NCI-H2107 treated with DMSO at 0.1 percent for 48 hours (cell line): ENCODE data around the gene SERPINB10.

Experiments used
- DNase-seq: peaks from one replicate; lab custom pipeline; 2025; ENCODE audit not compliant: unreplicated experiment; lab: John Stamatoyannopoulos, UW

Gene SERPINB10

GRCh38 chr18:63907664-63908063 is at the start of gene SERPINB10:
SERPINB10 (plus strand) TSS chr18:63907958; CDS start chr18:63915511, 7,553 bp downstream.
- DNase-seq, result no peak

- DNase-seq, result no peak
Measured at GRCh38 chr18:63858456-63858855, 49.3 kb upstream of the SERPINB10 start.

- no peak for DNase-seq
Measured at GRCh38 chr18:63859781-63860475, 47.8 kb upstream of the SERPINB10 start.

- no peak for DNase-seq
Measured at GRCh38 chr18:63860531-63860930, 47.2 kb upstream of the SERPINB10 start.

GRCh38 chr18:63867368-63868125 is 40.2 kb upstream of the SERPINB10 start:
- DNase-seq, result no peak

- no peak for DNase-seq
Measured at GRCh38 chr18:63868546-63868945, 39.2 kb upstream of the SERPINB10 start.

- DNase-seq, result no peak
Measured at GRCh38 chr18:63869374-63869773, 38.4 kb upstream of the SERPINB10 start.

- DNase-seq, result no peak
Measured at GRCh38 chr18:63869851-63870250, 37.9 kb upstream of the SERPINB10 start.

- DNase-seq, result no peak
Measured at GRCh38 chr18:63871836-63872235, 35.9 kb upstream of the SERPINB10 start.

- no peak for DNase-seq
Measured at GRCh38 chr18:63872586-63872985, 35.2 kb upstream of the SERPINB10 start.

GRCh38 chr18:63878343-63878742 is 29.4 kb upstream of the SERPINB10 start:
- DNase-seq, result no peak

GRCh38 chr18:63878925-63879324 is 28.8 kb upstream of the SERPINB10 start:
- DNase-seq, result no peak

- DNase-seq, result no peak
Measured at GRCh38 chr18:63879709-63880108, 28.0 kb upstream of the SERPINB10 start.

- DNase-seq, result no peak
Measured at GRCh38 chr18:63881851-63882250, 25.9 kb upstream of the SERPINB10 start.

GRCh38 chr18:63882333-63883141 is 25.2 kb upstream of the SERPINB10 start:
- no peak for DNase-seq

GRCh38 chr18:63883617-63884016 is 24.1 kb upstream of the SERPINB10 start:
- DNase-seq, result no peak

- no peak for DNase-seq
Measured at GRCh38 chr18:63887424-63887823, 20.3 kb upstream of the SERPINB10 start, which contains the start of gene SERPINB2. SERPINB2 (plus strand) TSS chr18:63887705; CDS start chr18:63891445, 3,740 bp downstream.

GRCh38 chr18:63888470-63889190 is 19.1 kb upstream of the SERPINB10 start:
- no peak for DNase-seq

- DNase-seq, result no peak
Measured at GRCh38 chr18:63889626-63890025, 18.1 kb upstream of the SERPINB10 start.

GRCh38 chr18:63890237-63890949 is 17.4 kb upstream of the SERPINB10 start:
- DNase-seq, result no peak
